AG09309 (cell line): ENCODE results near the gene VRK1.

Source experiments
- DNase-seq: peaks from one replicate; pipeline ENCODE4 v3.0.0-alpha.2; 2010; ENCODE audit warnings: low read depth
- H3K4me3 ChIP-seq: 2 replicates; pipeline ENCODE4 v1.5.1; 2011; ENCODE audit warnings: mild to moderate bottlenecking, low read depth, low read length, moderate library complexity; ENCODE audit not compliant: control insufficient read depth
- CTCF ChIP-seq: IDR thresholded peaks from 2 replicates; pipeline ENCODE4 v1.5.1; 2011; ENCODE audit warnings: mild to moderate bottlenecking, low read depth, low read length, inconsistent platforms; ENCODE audit not compliant: insufficient read depth, control insufficient read depth; ENCODE audit errors: missing control alignments

Gene VRK1

DNA sequence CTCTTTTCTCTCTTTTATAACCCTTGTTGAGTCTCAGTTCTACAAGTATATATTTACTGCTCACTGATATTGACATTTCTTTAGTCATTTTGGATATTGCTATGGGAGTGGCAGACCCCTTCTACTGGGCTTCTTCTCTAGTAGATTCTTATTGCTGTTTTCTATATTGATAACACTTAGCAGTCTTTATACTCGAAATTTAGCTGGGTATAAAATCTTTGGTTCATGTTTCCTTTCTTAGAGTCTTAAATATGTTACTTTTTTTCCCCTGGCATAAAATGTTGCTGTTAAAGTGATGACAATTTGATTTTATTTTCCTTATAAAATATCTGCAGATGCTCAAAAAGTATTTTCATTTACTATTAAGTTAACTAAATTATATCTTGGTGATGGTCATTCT is 32.6 kb downstream of the VRK1 start:
- TF ChIP-seq CTCF: no peak
- no peak for DNase-seq
- no peak overlapping the region for H3K4me3 ChIP-seq

DNA sequence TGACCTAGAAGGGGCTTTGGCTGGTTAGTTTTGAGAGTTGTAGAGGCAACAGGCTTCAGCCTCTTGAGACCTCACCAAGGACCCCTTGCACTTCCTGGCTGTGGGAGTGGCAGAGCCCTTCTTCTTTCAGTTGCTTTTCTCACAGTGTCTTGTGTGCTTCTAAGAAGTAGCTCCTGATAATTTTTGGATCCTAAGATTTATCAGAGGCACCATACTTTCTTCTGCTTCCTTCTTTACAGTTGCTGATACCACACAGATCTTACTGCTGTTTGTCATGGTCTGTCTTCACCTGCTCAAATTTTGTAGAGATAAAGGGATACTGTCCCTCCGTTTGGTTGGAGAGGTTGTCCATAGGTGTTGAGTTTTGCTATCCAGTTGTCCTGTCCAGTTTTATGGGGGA is 33.8 kb downstream of the VRK1 start:
- no peak for TF ChIP-seq CTCF
- no peak for DNase-seq
- H3K4me3 ChIP-seq: no peak overlapping the region

DNA sequence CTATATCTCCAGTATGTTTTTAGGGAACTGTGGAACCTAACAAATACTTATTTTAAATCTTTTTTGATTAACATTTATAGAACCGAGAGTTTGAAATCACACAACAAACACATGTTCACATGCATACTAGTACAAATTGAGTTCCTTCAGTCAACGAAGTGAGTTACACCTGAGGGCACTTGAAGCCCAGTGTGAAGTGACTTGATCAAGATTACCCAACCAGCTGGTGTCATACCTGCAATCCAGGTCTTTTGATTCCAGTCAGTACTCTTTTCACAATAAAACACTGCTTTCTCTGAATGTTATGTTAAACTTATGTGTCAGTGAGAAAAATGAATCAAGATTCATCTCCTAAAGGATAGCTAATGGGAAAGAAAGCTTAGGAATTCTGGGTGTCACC is 35.2 kb downstream of the VRK1 start:
- TF ChIP-seq CTCF: no peak
- DNase-seq: no peak
- H3K4me3 ChIP-seq: no peak overlapping the region

GRCh38 chr14:96838449-96838848 is 41.3 kb downstream of the VRK1 start:
- H3K4me3 ChIP-seq: no peak overlapping the region
- no peak for TF ChIP-seq CTCF
- no peak for DNase-seq

DNA sequence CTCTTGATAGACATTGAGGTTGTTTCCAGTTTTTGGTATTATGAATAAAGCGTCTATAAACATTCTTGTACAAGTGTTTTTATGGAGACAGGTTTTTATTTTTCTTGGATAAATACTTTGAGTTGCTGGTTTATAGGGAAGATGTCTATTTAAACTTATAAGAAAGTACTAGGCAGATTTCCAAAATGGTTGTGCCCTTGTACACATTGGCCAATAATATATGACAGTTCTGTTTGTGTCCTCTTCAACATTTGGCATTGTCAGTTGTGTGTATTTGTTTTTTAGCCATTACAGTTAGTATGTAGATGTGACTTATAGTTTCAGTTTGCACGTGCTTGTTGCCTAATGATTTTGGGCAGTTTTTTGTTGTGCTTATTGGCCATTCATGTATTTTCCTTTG is 42.1 kb downstream of the VRK1 start:
- no peak for TF ChIP-seq CTCF
- no peak for DNase-seq
- H3K4me3 ChIP-seq: no peak overlapping the region

DNA sequence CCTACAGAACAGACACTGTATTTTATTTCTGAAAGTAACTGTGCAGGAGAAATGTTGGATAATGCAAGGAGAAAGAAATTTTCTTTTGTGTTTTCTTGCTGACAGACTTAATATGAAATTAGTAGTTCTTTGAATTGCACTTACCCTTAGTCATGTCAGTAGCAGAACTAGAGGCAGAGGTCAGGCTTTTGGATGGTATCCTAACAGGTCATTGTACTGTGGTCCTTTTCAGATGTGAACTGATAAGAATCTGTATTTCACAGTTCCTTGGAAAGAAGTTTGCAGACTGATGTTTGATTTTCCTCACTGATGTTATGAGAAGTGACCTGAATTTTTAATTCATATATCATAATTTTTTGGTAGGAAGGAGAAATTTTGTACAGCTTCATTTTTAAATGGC is 46.0 kb downstream of the VRK1 start:
- TF ChIP-seq CTCF: no peak
- no peak for DNase-seq
- H3K4me3 ChIP-seq: no peak overlapping the region
